Measurements from ENCODE around the gene STXBP4.

The STXBP4 gene, protein sequence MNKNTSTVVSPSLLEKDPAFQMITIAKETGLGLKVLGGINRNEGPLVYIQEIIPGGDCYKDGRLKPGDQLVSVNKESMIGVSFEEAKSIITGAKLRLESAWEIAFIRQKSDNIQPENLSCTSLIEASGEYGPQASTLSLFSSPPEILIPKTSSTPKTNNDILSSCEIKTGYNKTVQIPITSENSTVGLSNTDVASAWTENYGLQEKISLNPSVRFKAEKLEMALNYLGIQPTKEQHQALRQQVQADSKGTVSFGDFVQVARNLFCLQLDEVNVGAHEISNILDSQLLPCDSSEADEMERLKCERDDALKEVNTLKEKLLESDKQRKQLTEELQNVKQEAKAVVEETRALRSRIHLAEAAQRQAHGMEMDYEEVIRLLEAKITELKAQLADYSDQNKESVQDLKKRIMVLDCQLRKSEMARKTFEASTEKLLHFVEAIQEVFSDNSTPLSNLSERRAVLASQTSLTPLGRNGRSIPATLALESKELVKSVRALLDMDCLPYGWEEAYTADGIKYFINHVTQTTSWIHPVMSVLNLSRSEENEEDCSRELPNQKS

GRCh38 chr17:54968262-54968987 lies at the start of gene STXBP4, which contains the start of gene COX11:
STXBP4 (plus strand) TSS chr17:54968765; CDS start chr17:54986220, 17,455 bp downstream.
COX11 (minus strand) TSS chr17:54968654; CDS start chr17:54968646, 8 bp downstream.
- DNase-seq, result peak; percentile 94

DNA sequence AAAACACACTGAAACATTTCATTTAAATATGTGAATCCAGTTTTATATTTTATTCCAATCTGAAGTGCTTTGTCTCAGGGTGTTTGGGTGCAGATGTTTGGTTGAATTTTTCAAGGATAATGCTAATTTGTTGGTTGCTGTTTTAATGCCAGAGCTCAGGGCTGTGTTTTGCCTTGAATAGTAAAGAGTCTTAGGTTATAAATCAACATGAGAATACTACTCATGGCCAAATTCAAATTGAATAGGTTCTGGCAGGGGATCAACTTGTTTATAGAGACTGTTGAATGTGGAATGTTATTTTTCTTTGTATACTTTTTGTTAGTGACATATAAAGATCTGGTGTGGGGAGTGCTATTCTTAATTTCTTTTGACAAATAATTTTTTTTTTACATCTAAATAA lies 49.1 kb upstream of the STXBP4 start:
- DNase-seq, result no peak

DNA sequence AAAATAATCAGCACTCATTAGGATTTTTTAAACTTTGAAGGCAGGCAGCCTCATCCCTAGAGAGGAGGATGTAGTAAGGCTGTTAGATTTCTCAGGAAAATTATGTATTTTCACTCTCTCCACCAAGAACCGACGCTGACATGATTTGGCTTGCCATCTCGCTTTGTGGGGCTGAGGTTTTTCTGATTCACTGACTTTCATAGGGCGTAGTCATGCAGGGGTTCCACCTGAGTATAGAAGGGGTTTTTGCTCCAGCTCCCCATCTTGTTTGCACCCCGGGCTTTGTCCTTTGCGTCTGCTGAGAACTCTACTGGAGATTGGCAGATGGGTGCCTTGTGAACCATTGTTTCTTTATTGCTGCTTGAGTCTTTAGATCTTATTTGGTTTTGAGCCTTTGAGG lies 47.7 kb upstream of the STXBP4 start:
- no peak for DNase-seq

DNA sequence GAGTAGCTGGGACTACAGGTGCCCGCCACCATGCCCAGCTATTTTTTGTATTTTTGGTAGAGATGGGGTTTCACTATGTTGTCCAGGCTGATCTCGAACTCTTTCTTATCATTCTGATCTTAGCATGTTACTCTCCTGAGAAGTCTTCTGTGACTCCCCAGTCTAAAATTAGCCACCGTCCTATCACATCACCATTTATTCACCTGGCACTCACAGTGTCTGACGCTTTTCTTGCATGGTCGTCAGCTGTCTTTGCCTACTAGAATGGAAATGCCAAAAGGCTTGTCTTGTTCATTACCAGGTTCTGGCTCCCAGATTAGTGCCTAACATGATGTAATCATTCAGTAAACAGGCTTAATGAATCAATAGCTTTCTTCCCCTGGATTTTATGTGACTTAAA lies 44.2 kb upstream of the STXBP4 start:
- no peak for DNase-seq

- no peak for DNase-seq
Measured at GRCh38 chr17:54927525-54927924, 41.0 kb upstream of the STXBP4 start.

DNA sequence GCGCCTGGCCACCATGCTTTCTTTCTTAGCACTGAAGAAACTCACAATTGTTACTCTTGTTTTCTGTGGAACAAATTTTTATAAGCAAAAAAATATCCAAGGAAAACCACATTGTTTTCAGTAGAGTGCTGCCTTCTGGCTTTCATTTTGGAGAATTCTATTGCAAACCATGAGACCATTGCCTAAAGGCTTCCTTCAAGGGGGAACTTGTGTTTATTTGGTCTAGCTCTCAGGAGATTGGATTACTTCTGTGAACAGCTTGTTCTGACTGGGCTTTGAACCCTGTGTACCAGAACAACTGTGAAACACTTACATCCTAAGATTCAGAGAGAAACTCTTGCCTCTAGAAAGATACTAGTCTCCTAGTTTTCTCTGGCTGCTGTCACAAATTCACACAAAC lies 35.9 kb upstream of the STXBP4 start:
- no peak for DNase-seq

- DNase-seq, result no peak
Measured at GRCh38 chr17:54933921-54934320, 34.6 kb upstream of the STXBP4 start.

GRCh38 chr17:54935471-54935870 lies 33.1 kb upstream of the STXBP4 start:
- no peak for DNase-seq

DNA sequence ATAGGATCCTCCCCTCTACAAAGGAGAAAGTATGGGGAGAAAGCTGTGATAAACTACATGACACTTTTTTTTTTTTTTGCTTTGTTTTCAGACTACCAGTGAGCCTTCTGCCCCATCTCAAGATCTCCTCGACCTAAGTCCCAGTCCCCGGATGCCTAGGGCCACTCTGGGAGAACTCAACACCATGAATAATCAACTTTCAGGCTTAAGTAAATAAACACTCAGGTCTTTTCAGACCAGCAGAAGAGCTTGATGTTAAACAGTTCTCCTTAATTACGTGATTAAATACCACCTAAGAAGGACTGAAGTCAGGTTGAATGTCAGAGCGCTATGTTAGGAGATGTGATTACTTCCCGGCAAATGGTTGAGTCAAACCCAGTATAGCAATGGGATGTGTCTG lies 31.5 kb upstream of the STXBP4 start:
- no peak for DNase-seq

GRCh38 chr17:54937426-54937825 lies 31.1 kb upstream of the STXBP4 start:
- no peak for DNase-seq

GRCh38 chr17:54941285-54941684 lies 27.3 kb upstream of the STXBP4 start:
- no peak for DNase-seq

DNA sequence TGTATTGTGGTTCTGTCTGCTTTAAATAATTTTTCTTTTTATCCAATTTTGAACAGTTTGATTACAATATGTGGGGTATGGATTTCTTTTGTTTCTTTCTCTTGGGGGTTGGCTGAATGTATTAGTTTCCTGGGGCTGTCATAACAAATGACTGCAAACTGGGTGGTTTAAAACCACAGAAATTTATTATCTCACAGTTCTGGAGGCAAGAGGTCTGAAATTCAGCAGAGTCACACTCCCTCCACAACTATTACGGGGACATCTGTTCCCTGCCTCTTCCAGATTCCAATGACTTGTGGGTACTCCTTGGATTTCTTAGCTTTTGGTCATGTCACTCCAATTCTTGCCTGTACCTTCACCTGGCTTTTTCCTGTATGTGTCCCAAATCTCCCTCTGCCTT lies 23.8 kb upstream of the STXBP4 start:
- DNase-seq, result no peak

DNA sequence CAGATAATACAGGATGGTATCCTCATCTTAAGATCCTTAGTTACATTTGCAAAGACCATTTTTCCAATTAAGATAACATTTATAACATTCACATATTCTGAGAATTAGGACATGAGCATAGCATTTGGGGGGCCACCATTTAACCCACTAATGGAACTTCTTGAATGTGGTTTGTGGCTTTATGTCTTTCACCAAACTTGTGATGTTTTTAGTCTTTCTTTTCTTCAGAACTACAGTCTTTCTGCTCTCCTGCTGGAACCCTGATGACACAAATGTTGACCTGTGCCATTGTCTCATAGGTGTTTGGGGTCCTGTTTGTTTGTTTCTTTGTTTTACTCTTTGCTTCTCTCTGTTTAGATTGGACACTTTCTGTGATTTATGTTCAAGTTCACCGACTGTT lies 23.3 kb upstream of the STXBP4 start:
- no peak for DNase-seq

- DNase-seq, result no peak
Measured at GRCh38 chr17:54945671-54946070, 22.9 kb upstream of the STXBP4 start.

- DNase-seq, result no peak
Measured at GRCh38 chr17:54947396-54947795, 21.2 kb upstream of the STXBP4 start.

- DNase-seq, result no peak
Measured at GRCh38 chr17:54948380-54948779, 20.2 kb upstream of the STXBP4 start.

- DNase-seq, result no peak
Measured at GRCh38 chr17:54950116-54950515, 18.4 kb upstream of the STXBP4 start.

DNA sequence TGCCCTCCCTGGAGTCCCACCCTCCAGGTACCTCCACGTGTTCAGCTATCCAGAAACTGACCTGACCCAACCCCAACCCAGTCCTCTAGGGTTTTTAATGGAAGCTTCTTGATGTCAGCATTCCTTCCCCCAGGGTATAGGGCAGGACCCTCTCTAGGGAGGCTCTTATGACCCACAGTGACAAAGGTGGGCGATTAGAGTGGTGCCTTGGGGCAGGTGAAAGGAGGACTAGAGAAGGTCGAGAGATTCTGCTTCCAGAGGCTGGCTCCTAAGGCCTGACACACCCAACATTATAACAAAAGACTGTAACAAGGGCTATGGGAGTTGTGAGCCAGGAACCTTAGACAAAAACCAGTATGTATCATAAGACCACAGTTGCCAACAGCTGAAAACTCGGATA lies 17.3 kb upstream of the STXBP4 start:
- DNase-seq, result no peak

GRCh38 chr17:54956791-54957190 lies 11.8 kb upstream of the STXBP4 start:
- no peak for DNase-seq

DNA sequence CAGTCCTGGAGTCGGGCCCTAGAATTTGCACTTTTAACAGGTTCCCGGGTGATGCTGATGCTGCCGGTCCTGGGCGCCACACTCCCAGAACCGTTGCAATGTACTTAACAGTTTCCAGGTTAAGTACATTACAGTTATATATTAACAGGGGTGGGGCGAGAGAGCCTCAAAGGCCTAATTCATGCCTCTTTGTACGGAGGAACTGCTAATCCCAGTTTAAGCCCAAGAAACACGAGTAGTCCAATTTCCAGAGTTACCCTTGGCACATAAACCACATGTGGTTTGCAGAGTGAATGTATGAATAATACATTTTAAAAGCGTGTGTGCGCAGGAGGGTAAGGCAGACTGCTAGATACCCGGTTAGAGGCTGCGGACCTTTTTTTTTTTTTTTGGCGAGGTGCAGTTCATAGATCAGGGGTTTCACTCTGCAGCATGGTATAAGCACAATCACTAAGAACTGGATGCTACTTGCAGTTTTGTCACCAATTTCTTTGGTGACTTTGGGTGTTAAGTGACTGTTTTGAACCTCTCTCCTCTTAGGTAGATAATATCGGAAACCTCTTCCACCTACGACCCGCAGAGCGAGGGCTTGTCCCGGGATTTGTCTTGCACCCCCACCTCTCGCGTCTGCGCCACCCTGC lies 824 bp upstream of the STXBP4 start:
- no peak for DNase-seq

GRCh38 chr17:54968988-54969332 lies 395 bp downstream of the STXBP4 start:
- DNase-seq, result peak; percentile 42

GRCh38 chr17:54969658-54970572 lies 1.4 kb downstream of the STXBP4 start:
- no peak for DNase-seq
